Stimulated activated CD8-positive, alpha-beta memory T cell treated with anti-CD3 and anti-CD28 coated beads, Interleukin-7, amount 100 ng/mL, for 24 hours (primary cell): Measurements from ENCODE around the gene CSRNP3.

ENCODE experiments used
- DNase-seq: peaks from one replicate; pipeline ENCODE4 v3.0.0-alpha.2; 2020; ENCODE audit warnings: low read depth

Gene CSRNP3

GRCh38 chr2:165469417-165469816 lies at the start of gene CSRNP3:
CSRNP3 (plus strand) TSS chr2:165469698; CDS start chr2:165595066, 125,368 bp downstream.
- no peak for DNase-seq

GRCh38 chr2:165420231-165420630 lies 49.3 kb upstream of the CSRNP3 start:
- DNase-seq = no peak

GRCh38 chr2:165423081-165423480 lies 46.4 kb upstream of the CSRNP3 start:
- no peak for DNase-seq

GRCh38 chr2:165425556-165425955 lies 43.9 kb upstream of the CSRNP3 start:
- no peak for DNase-seq

- DNase-seq = no peak
Observed at GRCh38 chr2:165427686-165428085, 41.8 kb upstream of the CSRNP3 start.

- DNase-seq = no peak
Observed at GRCh38 chr2:165428926-165429325, 40.6 kb upstream of the CSRNP3 start.

- DNase-seq = no peak
Observed at GRCh38 chr2:165431014-165431413, 38.5 kb upstream of the CSRNP3 start.

GRCh38 chr2:165432234-165432966 lies 37.1 kb upstream of the CSRNP3 start:
- DNase-seq = no peak

- DNase-seq = no peak
Observed at GRCh38 chr2:165434865-165435496, 34.5 kb upstream of the CSRNP3 start.

- no peak for DNase-seq
Observed at GRCh38 chr2:165435611-165436010, 33.9 kb upstream of the CSRNP3 start.

- no peak for DNase-seq
Observed at GRCh38 chr2:165436559-165436958, 32.9 kb upstream of the CSRNP3 start.

GRCh38 chr2:165440367-165440766 lies 29.1 kb upstream of the CSRNP3 start:
- DNase-seq = no peak

- no peak for DNase-seq
Observed at GRCh38 chr2:165443511-165443910, 26.0 kb upstream of the CSRNP3 start.

- no peak for DNase-seq
Observed at GRCh38 chr2:165448406-165448805, 21.1 kb upstream of the CSRNP3 start.

- no peak for DNase-seq
Observed at GRCh38 chr2:165450156-165450555, 19.3 kb upstream of the CSRNP3 start.

GRCh38 chr2:165452327-165452726 lies 17.2 kb upstream of the CSRNP3 start:
- no peak for DNase-seq

GRCh38 chr2:165453561-165454094 lies 15.9 kb upstream of the CSRNP3 start:
- DNase-seq = no peak

- DNase-seq = no peak
Observed at GRCh38 chr2:165454905-165455304, 14.6 kb upstream of the CSRNP3 start.

- DNase-seq = no peak
Observed at GRCh38 chr2:165456027-165456426, 13.5 kb upstream of the CSRNP3 start.

GRCh38 chr2:165462443-165462842 lies 7.1 kb upstream of the CSRNP3 start:
- no peak for DNase-seq

- no peak for DNase-seq
Observed at GRCh38 chr2:165466386-165466785, 3.1 kb upstream of the CSRNP3 start.

- no peak for DNase-seq
Observed at GRCh38 chr2:165467921-165468320, 1.6 kb upstream of the CSRNP3 start.

GRCh38 chr2:165470361-165470760 lies 863 bp downstream of the CSRNP3 start:
- no peak for DNase-seq
